ENCODE results near the gene EMC1. TPM values are rescaled to one million over a fixed set of nuclear protein-coding genes. Genes with fewer than 3 reads are reported as not detected.
"Not testable (repeated sequence)": the region's sequence is repeated elsewhere in the genome, so short reads cannot be mapped to it uniquely, and the experiment has no call there.

Gene EMC1
- total RNA-seq, 3 donors from 2014 or later = 22.3 to 42.3 (median 32.3) TPM

GRCh38 chr1:19190468-19190867 is 60.9 kb downstream of the EMC1 start:
- Histone ChIP-seq H3K36me3 (peaks cover 11% of the 10 kb centered on the region), H3K4me3 (no peak overlapping the region)
- intact Hi-C loops (cut with DNase I; ENCODE audit: low total_unique reads) = no loop called here

GRCh38 chr1:19189270-19189669 is 62.1 kb downstream of the EMC1 start:
- no peaks in the 10 kb centered on the region for H3K27me3 ChIP-seq
- no peak for DNase-seq (ENCODE audit: low spot score in 2 of 2)
- H3K4me3 ChIP-seq = no peak overlapping the region
- H3K36me3 ChIP-seq = peaks cover 11% of the 10 kb centered on the region
- intact Hi-C loops (cut with DNase I; ENCODE audit: low total_unique reads) = no loop called here
- TF ChIP-seq POLR2A (IDR thresholded peaks at IDR 0.05) (no peak), POLR2AphosphoS5 (IDR thresholded peaks at IDR 0.05) (no peak), CTCF (IDR thresholded peaks at IDR 0.05) (no peak)
- no peaks in the 10 kb centered on the region for H3K4me1 ChIP-seq
- H3K9me3 ChIP-seq = no peaks in the 10 kb centered on the region
- H3K27ac ChIP-seq = no peak overlapping the region

More at GRCh38 chr1:19190468-19190867, 60.9 kb downstream of the EMC1 start:
- DNase-seq (ENCODE audit: low spot score in 2 of 2) = no peak
- Histone ChIP-seq H3K27ac (no peak overlapping the region), H3K9me3 (no peaks in the 10 kb centered on the region), H3K4me1 (no peaks in the 10 kb centered on the region), H3K27me3 (no peaks in the 10 kb centered on the region)
- TF ChIP-seq POLR2A (IDR thresholded peaks at IDR 0.05) (no peak), CTCF (IDR thresholded peaks at IDR 0.05) (no peak), POLR2AphosphoS5 (IDR thresholded peaks at IDR 0.05) (no peak)

GRCh38 chr1:19187852-19188251 is 63.5 kb downstream of the EMC1 start:
- TF ChIP-seq POLR2A (IDR thresholded peaks at IDR 0.05) (no peak), CTCF (IDR thresholded peaks at IDR 0.05) (no peak), POLR2AphosphoS5 (IDR thresholded peaks at IDR 0.05) (no peak)
- intact Hi-C loops (cut with DNase I; ENCODE audit: low total_unique reads) = no loop called here
- H3K36me3 ChIP-seq = peaks cover 11% of the 10 kb centered on the region
- no peaks in the 10 kb centered on the region for H3K27me3 ChIP-seq
- H3K4me3 ChIP-seq = no peak overlapping the region
- H3K27ac ChIP-seq = no peak overlapping the region
- no peaks in the 10 kb centered on the region for H3K4me1 ChIP-seq
- DNase-seq (ENCODE audit: low spot score in 2 of 2) = no peak
- H3K9me3 ChIP-seq = no peaks in the 10 kb centered on the region

- intact Hi-C loops (cut with DNase I; ENCODE audit: low total_unique reads) = no loop called here
- TF ChIP-seq POLR2A (IDR thresholded peaks at IDR 0.05) (no peak), POLR2AphosphoS5 (IDR thresholded peaks at IDR 0.05) (no peak), CTCF (IDR thresholded peaks at IDR 0.05) (no peak)
- H3K9me3 ChIP-seq = no peaks in the 10 kb centered on the region
- no peaks in the 10 kb centered on the region for H3K27me3 ChIP-seq
- H3K4me1 ChIP-seq = no peaks in the 10 kb centered on the region
- H3K4me3 ChIP-seq = no peak overlapping the region
- peaks cover 15% of the 10 kb centered on the region for H3K36me3 ChIP-seq
- DNase-seq (ENCODE audit: low spot score in 2 of 2) = no peak
- H3K27ac ChIP-seq = no peak overlapping the region
Measured at GRCh38 chr1:19186001-19186400, 65.3 kb downstream of the EMC1 start.

- no peak for DNase-seq (ENCODE audit: low spot score in 2 of 2)
- H3K4me1 ChIP-seq = no peaks in the 10 kb centered on the region
- no peak overlapping the region for H3K27ac ChIP-seq
- no peak overlapping the region for H3K4me3 ChIP-seq
- H3K9me3 ChIP-seq = no peaks in the 10 kb centered on the region
- no peak for TF ChIP-seq POLR2AphosphoS5 (IDR thresholded peaks at IDR 0.05)
- no peak for TF ChIP-seq CTCF (IDR thresholded peaks at IDR 0.05)
- no peak for TF ChIP-seq POLR2A (IDR thresholded peaks at IDR 0.05)
- intact Hi-C loops (cut with DNase I; ENCODE audit: low total_unique reads) = no loop called here
- peaks cover 17% of the 10 kb centered on the region for H3K36me3 ChIP-seq
- no peaks in the 10 kb centered on the region for H3K27me3 ChIP-seq
Measured at GRCh38 chr1:19182223-19182622, 69.1 kb downstream of the EMC1 start.

GRCh38 chr1:19180265-19180657 is 71.1 kb downstream of the EMC1 start:
- intact Hi-C loops (cut with DNase I; ENCODE audit: low total_unique reads); DNase-seq (ENCODE audit: low spot score in 2 of 2); H3K9me3 ChIP-seq; H3K4me1 ChIP-seq; H3K4me3 ChIP-seq; H3K27ac ChIP-seq; H3K27me3 ChIP-seq: not testable (repeated sequence)
- H3K36me3 ChIP-seq = peaks cover 12% of the 10 kb centered on the region

Measured in breast epithelium (tissue), 4 donors.